T-helper 17 cell (primary cell): Measurements from ENCODE around the gene IGF1. TPM values are rescaled to one million over a fixed set of nuclear protein-coding genes. Genes with fewer than 3 reads are reported as not detected.

Experiments
- ATAC-seq: fragments of 150-1000 bp; cut with Tn5 transposase; 2 replicates; pipeline ENCODE4 v1.10.0; 2021; ENCODE audit warnings: mild to moderate bottlenecking, moderate library complexity
- DNase-seq, 3 donors: peaks; one replicate each; pipeline versions ENCODE4 v3.0.0 to v3.0.0-alpha.2; 2020 to 2021
- H3K9me3 ChIP-seq: one replicate; pipeline ENCODE4 v1.7.0; 2013; ENCODE audit warnings: low read length, mild to moderate bottlenecking; ENCODE audit not compliant: control insufficient read depth, poor library complexity, severe bottlenecking
- H3K27ac Mint-ChIP-seq: one replicate; pipeline ENCODE4 v1.8.0; 2022; ENCODE audit warnings: mild to moderate bottlenecking, moderate library complexity, mixed read lengths
- H3K27me3 Mint-ChIP-seq: one replicate; pipeline ENCODE4 v1.8.0; 2022; ENCODE audit warnings: mixed read lengths
- H3K36me3 Mint-ChIP-seq: one replicate; pipeline ENCODE4 v1.8.0; 2022; ENCODE audit warnings: low read depth, mixed read lengths
- H3K4me1 Mint-ChIP-seq: one replicate; pipeline ENCODE4 v1.8.0; 2022; ENCODE audit warnings: mild to moderate bottlenecking, mixed read lengths
- H3K4me3 Mint-ChIP-seq: one replicate; pipeline ENCODE4 v1.8.0; 2022; ENCODE audit warnings: mild to moderate bottlenecking, moderate library complexity, mixed read lengths
- total RNA-seq, 4 donors: library from RNA in 2 of 4; stranded (reverse) in 2 of 4; gene quantifications; one replicate each; pipeline ENCODE4 v1.2.3 and lab custom pipeline; 2022 to 2026

IGF1 gene
- total RNA-seq, 2 donors from 2014 or later, result not detected

DNA sequence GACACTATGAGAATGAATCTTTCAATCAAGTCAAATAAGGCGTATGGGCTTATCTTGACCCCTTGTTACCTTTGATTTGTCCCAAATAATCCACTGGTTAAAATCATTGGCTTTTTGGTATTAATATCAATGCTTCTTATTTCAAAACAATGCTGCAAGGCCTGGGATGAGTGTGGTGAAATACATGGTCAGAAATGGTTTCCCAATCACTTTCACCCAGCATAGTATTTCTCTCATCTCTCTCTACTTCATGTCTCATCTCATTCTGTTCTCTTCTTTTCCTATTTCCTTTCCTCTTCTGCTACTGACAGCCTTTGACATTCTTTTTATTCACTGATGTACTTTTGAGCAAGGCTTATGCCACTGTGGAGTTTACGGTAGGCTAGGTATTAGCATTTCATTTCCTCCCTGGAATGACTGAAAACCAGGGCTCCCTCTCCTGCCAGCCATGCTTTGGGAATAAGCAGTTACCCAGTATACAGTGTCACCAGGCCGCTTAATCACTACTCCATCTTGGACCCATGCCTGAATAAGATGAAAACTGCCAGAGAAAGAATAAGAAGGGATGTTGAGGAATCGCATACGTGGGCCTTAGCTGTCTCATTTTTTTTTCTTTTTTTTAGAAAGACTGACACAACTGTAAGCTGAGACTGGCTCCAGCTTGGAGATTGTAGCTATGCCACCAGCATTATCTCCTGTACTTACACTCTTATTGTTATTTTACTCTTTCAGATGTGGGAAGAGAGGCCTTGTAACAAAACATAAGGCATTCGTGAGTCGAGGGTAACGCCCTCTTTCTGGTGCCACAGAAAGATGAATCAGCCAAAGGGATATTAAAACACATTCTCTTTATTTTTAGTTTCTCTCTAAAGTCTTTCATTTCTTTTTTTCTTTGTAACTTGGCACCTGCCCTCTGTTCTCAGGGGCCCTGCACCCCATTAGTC is 53.5 kb downstream of the IGF1 start:
- H3K4me3 Mint-ChIP-seq, result no peak overlapping the region
- no peak for DNase-seq
- no peaks in the 10 kb centered on the region for H3K27me3 Mint-ChIP-seq
- ATAC-seq, result no peak
- no peaks in the 10 kb centered on the region for H3K9me3 ChIP-seq
- no peaks in the 10 kb centered on the region for H3K36me3 Mint-ChIP-seq
- no peak overlapping the region for H3K27ac Mint-ChIP-seq
- H3K4me1 Mint-ChIP-seq, result no peaks in the 10 kb centered on the region

DNA sequence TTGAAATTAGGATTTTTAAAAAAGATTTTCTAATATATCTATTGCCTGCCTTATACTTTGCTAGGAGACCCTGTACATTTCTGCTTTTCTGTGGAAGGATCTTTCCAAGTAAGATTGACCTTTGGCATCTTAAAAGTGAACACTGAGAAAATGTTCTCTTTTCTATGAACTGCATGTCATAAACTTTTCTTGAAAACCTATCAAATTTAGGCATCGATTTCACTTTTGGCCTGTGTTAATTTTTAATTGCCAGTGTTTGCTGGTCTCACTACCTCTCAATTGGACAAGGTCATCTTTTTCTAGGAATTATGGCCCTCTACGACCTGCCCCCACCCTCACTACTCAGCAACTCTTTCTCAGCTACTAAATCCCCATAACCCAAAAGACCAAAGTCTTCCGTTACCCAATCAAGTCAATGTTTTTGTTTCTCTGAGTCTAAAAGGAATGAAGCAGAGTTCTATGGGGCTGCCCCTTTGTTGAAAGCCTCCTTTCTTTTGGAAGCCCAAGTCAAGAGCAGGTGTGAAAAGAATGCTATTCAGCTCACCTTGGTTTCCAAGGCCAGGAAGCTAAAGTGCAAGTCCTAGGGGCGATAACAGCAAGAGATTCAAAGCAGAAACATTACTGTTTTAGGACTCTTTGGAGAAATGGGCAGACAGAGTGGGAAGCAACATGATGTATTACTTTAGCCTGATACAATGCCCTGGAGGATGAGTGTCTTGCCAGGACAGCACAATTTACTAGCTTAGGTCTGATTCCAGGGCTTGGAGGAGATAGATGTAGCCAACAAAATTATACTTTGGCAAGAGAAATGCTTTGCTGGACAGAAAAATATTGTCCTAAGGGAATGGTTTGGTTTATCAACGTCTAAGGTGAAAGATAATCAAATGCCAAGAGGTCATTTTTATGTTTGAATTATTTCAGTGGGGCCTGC is 55.0 kb downstream of the IGF1 start:
- Mint-ChIP-seq H3K4me3 (no peak overlapping the region), H3K27me3 (no peaks in the 10 kb centered on the region), H3K27ac (no peak overlapping the region), H3K36me3 (no peaks in the 10 kb centered on the region), H3K4me1 (no peaks in the 10 kb centered on the region)
- DNase-seq (no peak), ATAC-seq (no peak)
- H3K9me3 ChIP-seq, result no peaks in the 10 kb centered on the region

DNA sequence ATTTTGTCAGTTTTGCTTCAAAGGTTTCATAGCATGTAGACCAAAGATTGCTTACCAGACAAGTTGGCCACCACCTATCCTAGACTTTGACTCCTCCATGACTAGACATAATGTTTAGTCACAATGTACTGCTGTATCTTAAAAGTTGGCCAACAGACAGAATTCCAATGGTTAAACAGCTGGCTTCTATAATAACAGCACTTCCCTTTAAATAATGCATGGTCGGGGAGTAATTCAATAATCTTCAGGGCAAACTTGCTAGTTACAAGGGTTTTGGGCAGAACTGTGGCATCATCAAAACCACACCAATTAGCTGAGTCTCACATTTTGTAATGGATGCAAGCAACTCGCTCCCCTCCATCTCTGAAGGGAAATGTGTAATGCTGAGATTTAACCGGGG is 56.9 kb downstream of the IGF1 start:
- H3K9me3 ChIP-seq, result no peaks in the 10 kb centered on the region
- no peak overlapping the region for H3K27ac Mint-ChIP-seq
- H3K36me3 Mint-ChIP-seq, result no peaks in the 10 kb centered on the region
- no peaks in the 10 kb centered on the region for H3K27me3 Mint-ChIP-seq
- no peaks in the 10 kb centered on the region for H3K4me1 Mint-ChIP-seq
- no peak overlapping the region for H3K4me3 Mint-ChIP-seq
- DNase-seq (no peak), ATAC-seq (no peak)

DNA sequence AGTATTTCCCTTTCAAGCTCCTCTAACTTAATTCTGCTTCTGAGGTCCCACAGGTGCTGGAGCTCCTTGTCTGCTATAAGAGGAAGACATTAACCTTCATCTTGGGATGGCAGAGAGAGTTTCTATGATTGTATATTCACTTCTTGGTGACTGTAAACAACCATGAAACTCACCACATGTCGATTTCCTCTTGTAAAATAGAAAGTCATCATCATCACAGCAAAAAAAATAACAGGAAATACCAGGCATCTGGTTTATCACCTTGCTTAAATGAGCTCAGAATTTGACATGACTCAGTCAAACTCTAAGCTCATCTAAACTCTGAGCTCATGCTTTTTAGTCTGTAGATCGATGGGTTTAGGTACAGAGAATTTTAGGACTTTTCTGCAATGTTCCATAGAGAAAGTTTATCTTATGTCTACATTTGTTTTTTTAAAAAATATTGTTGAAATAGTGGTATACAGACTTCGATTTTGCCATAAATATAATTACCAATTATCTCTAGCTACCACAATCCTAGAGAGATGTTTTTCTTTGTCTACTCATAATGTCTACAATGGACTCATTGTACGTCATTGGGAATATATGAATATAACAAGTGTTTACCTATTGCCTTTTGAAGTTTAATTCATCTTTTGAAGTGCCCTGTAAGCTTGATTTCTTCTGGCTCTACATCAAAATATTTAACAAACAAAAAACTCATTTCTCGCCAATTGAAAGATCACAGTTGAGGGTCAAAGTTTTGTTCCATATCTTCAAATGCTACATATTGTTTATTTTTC is 58.4 kb downstream of the IGF1 start:
- ATAC-seq (no peak), DNase-seq (no peak)
- H3K9me3 ChIP-seq, result no peaks in the 10 kb centered on the region
- H3K4me1 Mint-ChIP-seq, result no peaks in the 10 kb centered on the region
- H3K36me3 Mint-ChIP-seq, result no peaks in the 10 kb centered on the region
- no peak overlapping the region for H3K27ac Mint-ChIP-seq
- H3K27me3 Mint-ChIP-seq, result no peaks in the 10 kb centered on the region
- H3K4me3 Mint-ChIP-seq, result no peak overlapping the region

GRCh38 chr12:102419094-102419764 is 61.1 kb downstream of the IGF1 start:
- no peaks in the 10 kb centered on the region for H3K9me3 ChIP-seq
- ATAC-seq (no peak), DNase-seq (no peak)
- H3K27me3 Mint-ChIP-seq, result no peaks in the 10 kb centered on the region
- H3K36me3 Mint-ChIP-seq, result no peaks in the 10 kb centered on the region
- H3K27ac Mint-ChIP-seq, result no peak overlapping the region
- no peaks in the 10 kb centered on the region for H3K4me1 Mint-ChIP-seq
- H3K4me3 Mint-ChIP-seq, result no peak overlapping the region

DNA sequence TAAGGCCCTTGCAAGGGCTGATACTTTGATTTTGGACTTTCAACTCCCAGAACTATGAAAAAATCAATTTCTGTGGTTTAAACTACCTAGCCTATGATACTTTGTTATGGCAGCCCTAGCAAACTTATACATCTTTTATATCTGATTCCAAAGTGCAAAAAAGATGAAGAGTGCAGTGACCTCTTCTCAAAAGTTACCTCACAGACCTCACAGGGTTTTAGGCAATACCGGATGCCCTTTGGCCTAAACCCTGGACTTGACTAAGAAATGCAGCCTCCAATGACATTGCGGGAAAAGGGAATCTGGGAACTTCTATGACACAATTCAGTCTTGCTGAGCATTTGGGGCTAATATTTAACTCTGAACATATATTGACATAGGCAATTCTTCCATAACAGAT is 63.3 kb downstream of the IGF1 start:
- H3K27me3 Mint-ChIP-seq, result no peaks in the 10 kb centered on the region

GRCh38 chr12:102415515-102415914 is 64.8 kb downstream of the IGF1 start:
- H3K36me3 Mint-ChIP-seq, result no peaks in the 10 kb centered on the region
- H3K27me3 Mint-ChIP-seq, result no peaks in the 10 kb centered on the region
- no peak for DNase-seq
- no peak overlapping the region for H3K4me3 Mint-ChIP-seq
- ATAC-seq, result no peak
- no peaks in the 10 kb centered on the region for H3K4me1 Mint-ChIP-seq
- H3K9me3 ChIP-seq, result no peaks in the 10 kb centered on the region
- no peak overlapping the region for H3K27ac Mint-ChIP-seq

More for the DNA sequence above, 63.3 kb downstream of the IGF1 start:
- ATAC-seq, result no peak
- Mint-ChIP-seq H3K4me3 (no peak overlapping the region), H3K36me3 (no peaks in the 10 kb centered on the region), H3K4me1 (no peaks in the 10 kb centered on the region), H3K27ac (no peak overlapping the region)
- no peaks in the 10 kb centered on the region for H3K9me3 ChIP-seq
- DNase-seq, result no peak

GRCh38 chr12:102413396-102413795 is 67.0 kb downstream of the IGF1 start:
- Mint-ChIP-seq H3K27me3 (no peaks in the 10 kb centered on the region), H3K4me1 (no peaks in the 10 kb centered on the region), H3K4me3 (no peak overlapping the region)

GRCh38 chr12:102410511-102410910 is 69.9 kb downstream of the IGF1 start:
- ATAC-seq (no peak), DNase-seq (no peak)
- no peaks in the 10 kb centered on the region for H3K27me3 Mint-ChIP-seq
- H3K36me3 Mint-ChIP-seq, result no peaks in the 10 kb centered on the region
- H3K27ac Mint-ChIP-seq, result no peak overlapping the region
- H3K9me3 ChIP-seq, result no peaks in the 10 kb centered on the region
- H3K4me1 Mint-ChIP-seq, result no peaks in the 10 kb centered on the region
- H3K4me3 Mint-ChIP-seq, result no peak overlapping the region

More at GRCh38 chr12:102413396-102413795, 67.0 kb downstream of the IGF1 start:
- DNase-seq (no peak), ATAC-seq (no peak)
- H3K9me3 ChIP-seq, result no peaks in the 10 kb centered on the region
- Mint-ChIP-seq H3K36me3 (no peaks in the 10 kb centered on the region), H3K27ac (no peak overlapping the region)

DNA sequence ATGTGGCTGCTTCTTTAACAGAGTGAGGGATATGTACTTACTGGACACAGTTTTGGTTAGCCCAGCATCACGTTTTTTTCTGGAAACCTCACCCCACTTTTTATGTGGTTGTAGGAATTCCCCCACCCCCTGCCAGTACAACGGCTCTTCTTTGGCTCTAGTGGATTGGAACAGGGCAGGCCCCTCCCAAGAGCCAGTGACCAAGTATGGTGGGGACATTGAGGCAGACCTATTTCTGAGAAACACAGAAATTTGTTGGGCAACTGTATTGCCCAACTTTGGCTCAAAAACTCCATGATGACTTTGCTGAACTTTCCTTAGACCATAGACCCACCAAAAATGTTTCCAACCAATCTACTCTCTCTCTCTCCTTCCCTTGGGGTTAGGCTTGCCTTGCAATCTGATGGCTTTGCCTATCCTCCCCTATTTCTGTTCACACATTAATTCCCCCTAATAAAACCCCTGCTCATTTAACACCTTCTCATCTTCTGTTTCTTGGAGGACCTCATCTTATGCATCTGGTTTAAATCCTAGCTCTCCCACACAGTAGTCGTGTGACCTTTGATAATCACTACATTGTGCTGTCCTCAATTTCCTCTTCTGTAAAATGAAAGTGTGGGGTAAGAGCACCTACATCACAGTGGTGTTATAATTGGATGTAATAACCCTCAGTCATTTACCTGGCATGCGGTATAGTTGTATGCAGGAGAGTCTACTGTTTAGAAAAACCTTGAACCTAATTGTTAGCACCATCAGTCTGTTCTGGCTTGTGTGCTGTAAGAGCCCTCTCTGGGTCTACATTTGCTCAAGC is 71.7 kb downstream of the IGF1 start:
- H3K9me3 ChIP-seq, result no peaks in the 10 kb centered on the region
- no peaks in the 10 kb centered on the region for H3K4me1 Mint-ChIP-seq
- no peaks in the 10 kb centered on the region for H3K27me3 Mint-ChIP-seq
- DNase-seq, result no peak
- H3K4me3 Mint-ChIP-seq, result no peak overlapping the region
- no peak overlapping the region for H3K27ac Mint-ChIP-seq
- H3K36me3 Mint-ChIP-seq, result no peaks in the 10 kb centered on the region
- no peak for ATAC-seq

DNA sequence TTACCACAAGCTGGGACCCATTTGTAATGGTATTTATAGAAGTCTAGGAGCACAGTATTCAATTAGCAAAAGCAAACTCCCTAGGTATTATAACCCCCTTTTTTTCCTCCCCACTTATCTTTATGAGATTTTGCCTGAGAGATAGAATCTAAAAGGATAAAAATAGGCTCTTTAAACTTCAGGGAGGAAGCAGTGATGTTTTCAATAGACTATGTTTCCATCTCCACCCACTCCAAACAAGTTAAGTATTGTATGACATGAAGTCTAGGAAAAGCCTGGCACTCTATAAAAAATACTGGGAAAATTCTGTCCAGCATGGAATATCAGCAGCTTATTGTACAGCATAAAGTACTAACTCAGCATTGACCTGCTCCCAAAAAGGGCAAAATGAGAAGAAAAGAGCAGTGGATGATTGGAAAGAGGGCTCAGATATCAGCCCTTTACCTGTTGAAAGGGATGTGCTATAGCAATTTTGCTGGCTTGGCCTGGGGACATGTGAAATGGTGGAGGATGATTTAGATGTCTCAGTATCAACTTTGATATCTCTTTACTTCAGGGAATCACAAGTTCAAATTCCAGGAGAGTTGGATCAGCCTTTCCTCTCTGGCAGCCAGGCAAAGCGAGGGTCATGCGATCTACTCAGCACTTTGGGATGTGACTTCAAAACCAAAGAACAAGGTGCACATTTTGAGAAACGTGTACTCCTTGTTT is 72.4 kb downstream of the IGF1 start:
- DNase-seq (no peak), ATAC-seq (no peak)
- no peaks in the 10 kb centered on the region for H3K36me3 Mint-ChIP-seq
- no peaks in the 10 kb centered on the region for H3K9me3 ChIP-seq
- no peak overlapping the region for H3K27ac Mint-ChIP-seq
- no peak overlapping the region for H3K4me3 Mint-ChIP-seq
- no peaks in the 10 kb centered on the region for H3K27me3 Mint-ChIP-seq
- no peaks in the 10 kb centered on the region for H3K4me1 Mint-ChIP-seq
